ENCODE measurements around the gene ZBTB11.

- TF ChIP-seq TAF1 (IDR thresholded peaks at IDR 0.05; ENCODE audit: borderline replicate concordance, low read depth, low read length) (no peak), POLR2A (IDR thresholded peaks at IDR 0.05; ENCODE audit: low read depth, low read length) (no peak)
Measured at GRCh38 chr3:101618726-101619125, 58.2 kb downstream of the ZBTB11 start.
